HepG2 (cell line): ENCODE data around the gene PEAK3. TPM values are rescaled to one million over a fixed set of nuclear protein-coding genes. Genes with fewer than 3 reads are reported as not detected.

Source experiments
- ATAC-seq: fragments of 200-7000 bp; cut with Tn5 transposase; 3 replicates; pipeline ENCODE4 v1.9.1; 2020; ENCODE audit warnings: mild to moderate bottlenecking, moderate library complexity
- BruUV-seq: library from RNA; stranded (reverse); fragments of 400-500 nt; replicated peaks from 2 replicates; lab custom pipeline; 2021; lab: Mats Ljungman, UMichigan
- CTCF ChIA-PET: fragments of 300-600 bp; formaldehyde crosslinking; extraction: SDS; loops from one replicate; lab custom pipeline; 2021; ENCODE audit warnings: low total read pairs, inconsistent platforms, low intra/inter-chr PET ratio; lab: Yijun Ruan, JAX
- POLR2A ChIA-PET: fragments of 350-600 bp; sonication (Branson Sonifier 250); formaldehyde crosslinking; loops from one replicate; lab custom pipeline; 2020; ENCODE audit warnings: antibody characterized with exemption, inconsistent platforms; lab: Yijun Ruan, JAX
- DNase-seq: peaks from one replicate; pipeline ENCODE4 v3.0.0-alpha.2; 2015; ENCODE audit warnings: low spot score
- FAIRE-seq: peaks from 3 replicates; lab custom pipeline; 2011; peaks lifted over from hg19 to GRCh38; lab: Jason Lieb, UNC
- H2AFZ ChIP-seq: one replicate; pipeline ENCODE4 v1.6.1; 2011; ENCODE audit warnings: low read length, inconsistent platforms
- H3K27ac ChIP-seq: fragments of 300-600 bp; 3 replicates; pipeline ENCODE4 v1.8.0; 2011; ENCODE audit warnings: mixed run types, mild to moderate bottlenecking, mixed read lengths, low read length, inconsistent platforms; ENCODE audit not compliant: insufficient read depth; ENCODE audit errors: extremely low read length
- H3K27me3 ChIP-seq, 2 experiments: fragments of 200-600 bp in 1 of 2; 2 replicates in 1 of 2; 3 replicates in 1 of 2; pipeline versions ENCODE4 v1.6.0 to v1.8.0; 2011; ENCODE audit warnings: low read length in 2 of 2, mild to moderate bottlenecking in 2 of 2, moderate library complexity in 2 of 2, inconsistent platforms in 1 of 2; ENCODE audit not compliant: insufficient read depth in 2 of 2, control insufficient read depth in 1 of 2
- H3K36me3 ChIP-seq, 2 experiments: fragments of 200-600 bp in 1 of 2; replicated peaks in 1 of 2; 2 replicates in 1 of 2; 3 replicates in 1 of 2; pipeline versions ENCODE4 v1.5.1 to v1.8.0; 2011; ENCODE audit warnings: low read length in 2 of 2, inconsistent platforms in 1 of 2; ENCODE audit not compliant: insufficient read depth in 2 of 2, control insufficient read depth in 1 of 2
- H3K4me1 ChIP-seq: 2 replicates; pipeline ENCODE4 v1.5.1; 2012; ENCODE audit warnings: low read length, inconsistent platforms; ENCODE audit not compliant: insufficient read depth
- H3K4me2 ChIP-seq: 2 replicates; pipeline ENCODE4 v1.6.0; 2011; ENCODE audit warnings: low read depth, low read length, inconsistent platforms
- H3K4me3 ChIP-seq, 3 experiments: fragments of 200-600 bp in 1 of 3; sonication (generic), shearing (Covaris generic) in 1 of 3; replicated peaks in 1 of 3; 2 replicates each; pipeline ENCODE4 v1.5.1; 2011 to 2016; ENCODE audit warnings: low read length in 3 of 3, inconsistent platforms in 2 of 3, low read depth in 2 of 3, mild to moderate bottlenecking in 2 of 3, control low read depth in 1 of 3, mixed read lengths in 1 of 3; ENCODE audit not compliant: insufficient read depth in 1 of 3
- H3K79me2 ChIP-seq: one replicate; pipeline ENCODE4 v1.6.1; 2011; ENCODE audit warnings: low read length, inconsistent platforms; ENCODE audit not compliant: insufficient read depth
- H3K9ac ChIP-seq: 2 replicates; pipeline ENCODE4 v1.6.0; 2011; ENCODE audit warnings: mild to moderate bottlenecking, low read depth, low read length, inconsistent platforms; ENCODE audit not compliant: insufficient read depth
- H3K9me3 ChIP-seq: 2 replicates; pipeline ENCODE4 v1.5.1; 2012; ENCODE audit warnings: mild to moderate bottlenecking, low read length
- H4K20me1 ChIP-seq: 2 replicates; pipeline ENCODE4 v1.6.0; 2011; ENCODE audit warnings: inconsistent platforms, mild to moderate bottlenecking, low read length, moderate library complexity; ENCODE audit not compliant: insufficient read depth
- ATF7 ChIP-seq, 2 experiments: fragments of 450-650 bp in 1 of 2; sonication (generic) in 1 of 2; formaldehyde crosslinking in 1 of 2; IDR thresholded peaks; 2 replicates each; pipeline versions ENCODE4 v1.4.0 to v1.6.1; 2016 to 2020; ENCODE audit warnings: antibody characterized with exemption in 1 of 2, mild to moderate bottlenecking in 1 of 2, missing genetic modification reagents in 1 of 2
- FOXK2 ChIP-seq: fragments of 450-650 bp; IDR thresholded peaks from 2 replicates; pipeline ENCODE4 v1.6.1; 2016
- HOXA9 ChIP-seq: sonication (generic); formaldehyde crosslinking; IDR thresholded peaks from 2 replicates; pipeline ENCODE4 v1.8.1; 2022; ENCODE audit warnings: missing genetic modification reagents, mild to moderate bottlenecking, moderate library complexity, borderline replicate concordance
- KLF12 ChIP-seq: sonication (generic); formaldehyde crosslinking; IDR thresholded peaks from 2 replicates; pipeline ENCODE4 v1.4.0; 2020; ENCODE audit warnings: missing genetic modification reagents, borderline replicate concordance
- PRDM10 ChIP-seq: sonication (generic); formaldehyde crosslinking; IDR thresholded peaks from 2 replicates; pipeline ENCODE4 v1.4.0; 2020; ENCODE audit warnings: low read depth, missing genetic modification reagents
- SKIL ChIP-seq: sonication (generic); formaldehyde crosslinking; IDR thresholded peaks from 2 replicates; pipeline ENCODE4 v1.8.0; 2022; ENCODE audit warnings: missing genetic modification reagents, mild to moderate bottlenecking, moderate library complexity, borderline replicate concordance
- TCF7 ChIP-seq: sonication (generic); IDR thresholded peaks from 2 replicates; pipeline ENCODE4 v1.6.1; 2016; ENCODE audit warnings: antibody characterized with exemption, low read depth
- ZNF205 ChIP-seq: IDR thresholded peaks from 2 replicates; pipeline ENCODE4 v1.6.1; 2018; ENCODE audit warnings: missing biosample characterization, missing genetic modification reagents
- ZNF484 ChIP-seq: sonication (generic); formaldehyde crosslinking; IDR thresholded peaks from 2 replicates; pipeline ENCODE4 v1.5.1; 2020; ENCODE audit warnings: mild to moderate bottlenecking, low read depth, missing genetic modification reagents, borderline replicate concordance
- ZNF503 ChIP-seq: sonication (generic); formaldehyde crosslinking; IDR thresholded peaks from 2 replicates; pipeline ENCODE4 v1.4.0; 2020; ENCODE audit warnings: missing genetic modification reagents
- ZNF512 ChIP-seq: sonication (generic); formaldehyde crosslinking; IDR thresholded peaks from 2 replicates; pipeline ENCODE4 v1.4.0; 2020; ENCODE audit warnings: mild to moderate bottlenecking, missing genetic modification reagents
- ZNF782 ChIP-seq: sonication (generic); formaldehyde crosslinking; IDR thresholded peaks from 2 replicates; pipeline ENCODE4 v1.4.0; 2020; ENCODE audit warnings: missing genetic modification reagents, mild to moderate bottlenecking, borderline replicate concordance
- WGBS: methylation state at CpG from one replicate; pipeline ENCODE4 v1.1.6; 2017; ENCODE audit warnings: low lambda C conversion rate; 5-methylcytosine and 5-hydroxymethylcytosine counted together
- in situ Hi-C: cut with HindIII; loops from 2 replicates; pipeline ENCODE4 v1.10.0; 2017; ENCODE audit warnings: low pct_unique_long_range_greater_than_20kb; ENCODE audit not compliant: extremely low pct_ligation_motif_present
- intact Hi-C: fragments of 100-400 bp; cut with micrococcal nuclease; formaldehyde crosslinking; loops from one replicate; pipeline ENCODE4 v1.10.0; 2022; ENCODE audit not compliant: unreplicated experiment
- polyA plus RNA-seq, 8 experiments: library from polyadenylated mRNA; depleted of rRNA in 3 of 8; stranded (reverse) in 7 of 8; unstranded in 1 of 8; fragments of >200 nt; fragmentation: Illumina TruSeq in 4 of 8; extraction: Trizol in 4 of 8; gene quantifications; 2 replicates each; pipeline versions ENCODE4 v1.2.1 to v1.2.3, GENCODE V29; 2011 to 2016; ENCODE audit warnings: low read depth in 4 of 8, missing spikeins in 1 of 8, mixed read lengths in 1 of 8; ENCODE audit not compliant: insufficient read depth in 1 of 8
- total RNA-seq, 5 experiments: library from RNA; depleted of rRNA; stranded (reverse); fragments of >200 nt; fragmentation: Illumina TruSeq; extraction: Trizol; gene quantifications; 2 replicates each; pipeline ENCODE4 v1.2.3, GENCODE V29; 2016; ENCODE audit warnings: low read depth in 1 of 5

The PEAK3 gene
- total and polyA plus RNA-seq, 2 of the 13 experiments (the other 11 are each of a cell fraction or from before 2014, with no cell fraction given): not detected

GRCh38 chr19:2311093-2311492 lies 29.1 kb upstream of the PEAK3 start (continued):
- TF ChIP-seq HOXA9: no peak
- TF ChIP-seq SKIL (CRISPR knock-in tag): no peak
- no peak for TF ChIP-seq TCF7
- no peak for TF ChIP-seq ZNF205 (CRISPR knock-in tag)

GRCh38 chr19:2309734-2310362 lies 27.9 kb upstream of the PEAK3 start:
- H3K79me2 ChIP-seq: no peaks in the 10 kb centered on the region
- no peak overlapping the region for H3K9ac ChIP-seq
- no peak overlapping the region; a peak in 1 of 6 replicates for H3K4me3 ChIP-seq
- 43% methylated on average over 12 of the region's 17 CpGs for WGBS
- H3K4me2 ChIP-seq: no peak overlapping the region; the same call in 1 of the 2 replicates
- no peak overlapping the region for H2AFZ ChIP-seq
- H3K36me3 ChIP-seq: no peaks in the 10 kb centered on the region
- H4K20me1 ChIP-seq: no peaks in the 10 kb centered on the region
- H3K27me3 ChIP-seq: peaks cover 10 to 51% of the 10 kb centered on the region in 2 experiments
- ATAC-seq: peak; percentile 23; the same call in 2 of the 3 replicates
- no TSS peak for BruUV-seq
- peaks cover 23% of the 10 kb centered on the region for H3K4me1 ChIP-seq
- CTCF ChIA-PET: no interaction called here
- H3K27ac ChIP-seq: no peak overlapping the region
- POLR2A ChIA-PET: no interaction called here
- intact Hi-C loops: loop anchor here (10.0 kb wide), 2 partner anchors 75 to 305 kb away; partner anchors contain the start of genes PLEKHJ1 and SF3A2
- in situ Hi-C loops: loop anchor here (10.0 kb wide), 2 partner anchors 75 to 155 kb away; partner anchors contain the start of genes AP3D1, PLEKHJ1 and SF3A2
- no peak for FAIRE-seq
- no peak for DNase-seq
- peaks cover 3% of the 10 kb centered on the region; the same call in 1 of the 2 replicates for H3K9me3 ChIP-seq
- TF ChIP-seq ZNF512 (CRISPR knock-in tag) (no peak), ZNF503 (no peak), KLF12 (no peak), FOXK2 (no peak), ATF7 (IDR thresholded peaks at IDR 0.05) (no peak), ATF7 (CRISPR knock-in tag; IDR thresholded peaks at IDR 0.05) (0 out of 2 replicates have a peak, but pooled peaks have one; percentile 8), ZNF484 (CRISPR knock-in tag) (no peak), PRDM10 (CRISPR knock-in tag) (peak; percentile 32; the same call in 1 of the 2 replicates), ZNF782 (CRISPR knock-in tag) (no peak)
